Mesenchymal stem cell (in vitro differentiated cells and primary cell): ENCODE data around the gene DHX16.

Experiments
- DNase-seq: peaks from one replicate; pipeline ENCODE4 v3.0.0-alpha.2; 2013
- H2AFZ ChIP-seq: one replicate; pipeline ENCODE4 v1.6.1; 2013; ENCODE audit warnings: low read depth, mild to moderate bottlenecking, control low read depth, inconsistent platforms, low read length, moderate library complexity
- H2AK5ac ChIP-seq: 2 replicates; pipeline ENCODE4 v1.6.1; 2013; ENCODE audit warnings: low read length, moderate library complexity, mild to moderate bottlenecking, inconsistent platforms; ENCODE audit not compliant: severe bottlenecking
- H2BK120ac ChIP-seq: one replicate; pipeline ENCODE4 v1.6.1; 2013; ENCODE audit warnings: low read depth, mild to moderate bottlenecking, inconsistent platforms, low read length, moderate library complexity
- H2BK12ac ChIP-seq, 2 experiments: one replicate each; pipeline ENCODE4 v1.6.1; 2013; ENCODE audit warnings: inconsistent platforms in 2 of 2, low read length in 2 of 2, mild to moderate bottlenecking in 2 of 2, moderate library complexity in 2 of 2, control low read depth in 1 of 2
- H2BK15ac ChIP-seq: one replicate; pipeline ENCODE4 v1.6.1; 2013; ENCODE audit warnings: mild to moderate bottlenecking, low read depth, inconsistent platforms; ENCODE audit not compliant: poor library complexity, severe bottlenecking
- H2BK5ac ChIP-seq: 2 replicates; pipeline ENCODE4 v1.6.1; 2013; ENCODE audit warnings: low read depth, mild to moderate bottlenecking, low read length, control low read depth, inconsistent platforms; ENCODE audit not compliant: poor library complexity, severe bottlenecking
- H3K14ac ChIP-seq, 2 experiments: one replicate each; pipeline ENCODE4 v1.6.1; 2013; ENCODE audit warnings: inconsistent platforms in 2 of 2, low read length in 2 of 2, control low read depth in 1 of 2, mild to moderate bottlenecking in 1 of 2, moderate library complexity in 1 of 2
- H3K18ac ChIP-seq, 2 experiments: one replicate each; pipeline ENCODE4 v1.6.1; 2013; ENCODE audit warnings: inconsistent platforms in 2 of 2, low read length in 2 of 2, control low read depth in 1 of 2, low read depth in 1 of 2, mild to moderate bottlenecking in 1 of 2
- H3K23ac ChIP-seq, 2 experiments: one replicate each; pipeline ENCODE4 v1.6.1; 2013; ENCODE audit warnings: inconsistent platforms in 2 of 2, low read length in 2 of 2, mild to moderate bottlenecking in 2 of 2, moderate library complexity in 2 of 2, control low read depth in 1 of 2
- H3K27ac ChIP-seq: 2 replicates; pipeline ENCODE4 v1.5.1; 2013; ENCODE audit warnings: mild to moderate bottlenecking, moderate library complexity, low read length, control low read depth, inconsistent platforms; ENCODE audit not compliant: poor library complexity, severe bottlenecking
- H3K27me3 ChIP-seq, 2 experiments: 2 replicates each; pipeline versions ENCODE4 v1.6.1 to v1.7.0; 2013; ENCODE audit warnings: low read length in 2 of 2, mild to moderate bottlenecking in 2 of 2, moderate library complexity in 2 of 2, control low read depth in 1 of 2, inconsistent platforms in 1 of 2; ENCODE audit not compliant: control insufficient read depth in 1 of 2, insufficient read depth in 1 of 2
- H3K36me3 ChIP-seq, 2 experiments: 2 replicates each; pipeline versions ENCODE4 v1.6.1 to v1.7.0; 2013; ENCODE audit warnings: low read length in 2 of 2, control low read depth in 1 of 2, inconsistent platforms in 1 of 2, low read depth in 1 of 2, mild to moderate bottlenecking in 1 of 2; ENCODE audit not compliant: insufficient read depth in 2 of 2, control insufficient read depth in 1 of 2
- H3K4ac ChIP-seq, 2 experiments: one replicate each; pipeline ENCODE4 v1.6.1; 2013; ENCODE audit warnings: inconsistent platforms in 2 of 2, low read length in 2 of 2, mild to moderate bottlenecking in 2 of 2, moderate library complexity in 2 of 2, control low read depth in 1 of 2, low read depth in 1 of 2
- H3K4me1 ChIP-seq: 2 replicates; pipeline ENCODE4 v1.6.1; 2013; ENCODE audit warnings: low read depth, low read length, control low read depth; ENCODE audit not compliant: control insufficient read depth, insufficient read depth
- H3K4me2 ChIP-seq: 2 replicates; pipeline ENCODE4 v1.6.1; 2013; ENCODE audit warnings: low read length, mild to moderate bottlenecking, inconsistent platforms; ENCODE audit not compliant: poor library complexity, severe bottlenecking
- H3K4me3 ChIP-seq, 2 experiments: 2 replicates each; pipeline versions ENCODE4 v1.5.1 to v1.7.0; 2013; ENCODE audit warnings: low read length in 2 of 2, mild to moderate bottlenecking in 2 of 2, control low read depth in 1 of 2, low read depth in 1 of 2; ENCODE audit not compliant: insufficient read depth in 1 of 2
- H3K79me1 ChIP-seq: replicated peaks from 2 replicates; pipeline ENCODE4 v1.6.1; 2013; ENCODE audit warnings: mild to moderate bottlenecking, control low read depth, low read length, inconsistent platforms; ENCODE audit not compliant: poor library complexity, severe bottlenecking
- H3K9ac ChIP-seq: 2 replicates; pipeline ENCODE4 v1.7.0; 2013; ENCODE audit warnings: mild to moderate bottlenecking, low read length, moderate library complexity
- H3K9me3 ChIP-seq: 2 replicates; pipeline ENCODE4 v1.7.0; 2013; ENCODE audit warnings: mild to moderate bottlenecking, low read length; ENCODE audit not compliant: control insufficient read depth
- H4K8ac ChIP-seq: one replicate; pipeline ENCODE4 v1.6.1; 2013; ENCODE audit warnings: inconsistent platforms, mild to moderate bottlenecking, low read length, moderate library complexity
- H4K91ac ChIP-seq: one replicate; pipeline ENCODE4 v1.6.1; 2013; ENCODE audit warnings: mild to moderate bottlenecking, low read length, inconsistent platforms
- WGBS: methylation state at CpG from one replicate; pipeline ENCODE4 v1.1.7; 2013; ENCODE audit warnings: mixed read lengths; 5-methylcytosine and 5-hydroxymethylcytosine counted together

DHX16 gene

GRCh38 chr6:30682143-30683117 lies 9.6 kb upstream of the DHX16 start:
- peak; percentile 93 for DNase-seq
- peak overlapping the region; percentile 19 for H2BK15ac ChIP-seq
- peak overlapping the region; percentile 95 for H3K9ac ChIP-seq

GRCh38 chr6:30681766-30682142 lies 8.9 kb upstream of the DHX16 start:
- no peak for DNase-seq

More at GRCh38 chr6:30682143-30683117, 9.6 kb upstream of the DHX16 start:
- H3K14ac ChIP-seq = peak overlapping the region in 1 of 2 experiments; percentile 48
- H3K18ac ChIP-seq = peak overlapping the region; percentile 4 to 84
- H4K91ac ChIP-seq = peak overlapping the region; percentile 44
- H3K36me3 ChIP-seq = peaks cover 42 to 46% of the 10 kb centered on the region in 2 experiments
- peak overlapping the region; percentile 90 for H2BK5ac ChIP-seq
- no peak overlapping the region for H2BK120ac ChIP-seq
- H3K4ac ChIP-seq = peak overlapping the region; percentile 28 to 91
- H3K79me1 ChIP-seq = no peaks in the 10 kb centered on the region
- H3K9me3 ChIP-seq = no peaks in the 10 kb centered on the region
- H3K4me3 ChIP-seq = peak overlapping the region; percentile 70 to 93
- peak overlapping the region; percentile 98 for H3K27ac ChIP-seq
- no peak overlapping the region for H2AFZ ChIP-seq
- H4K8ac ChIP-seq = peak overlapping the region; percentile 60
- H2AK5ac ChIP-seq = peak overlapping the region; percentile 88
- H3K4me1 ChIP-seq = peaks cover 23% of the 10 kb centered on the region
- under 1% methylated on average over 8 of the region's 11 CpGs for WGBS
- no peak overlapping the region for H3K23ac ChIP-seq
- H3K27me3 ChIP-seq = no peaks in the 10 kb centered on the region
- H3K4me2 ChIP-seq = peak overlapping the region; percentile 91
- H2BK12ac ChIP-seq = peak overlapping the region in 1 of 2 experiments; percentile 56

GRCh38 chr6:30679765-30680535 lies 7.1 kb upstream of the DHX16 start:
- peaks cover 3% of the 10 kb centered on the region for H3K79me1 ChIP-seq
- H3K9me3 ChIP-seq = no peaks in the 10 kb centered on the region
- H3K27ac ChIP-seq = peak overlapping the region; percentile 54
- H3K18ac ChIP-seq = no peak overlapping the region
- 74% methylated on average over 5 of the region's 7 CpGs for WGBS
- H3K4me1 ChIP-seq = peaks cover 21% of the 10 kb centered on the region
- no peak overlapping the region for H2AFZ ChIP-seq
- no peaks in the 10 kb centered on the region for H3K27me3 ChIP-seq
- H2BK15ac ChIP-seq = peak overlapping the region; percentile 8
- no peak overlapping the region for H4K8ac ChIP-seq
- H3K36me3 ChIP-seq = peaks cover 56% of the 10 kb centered on the region in 2 experiments
- H4K91ac ChIP-seq = no peak overlapping the region
- no peak overlapping the region for H2BK120ac ChIP-seq
- H3K4me2 ChIP-seq = peak overlapping the region; percentile 61
- H2BK12ac ChIP-seq = no peak overlapping the region
- no peak overlapping the region for H3K23ac ChIP-seq
- H3K14ac ChIP-seq = no peak overlapping the region
- H3K4ac ChIP-seq = no peak overlapping the region
- no peak overlapping the region for H2BK5ac ChIP-seq
- DNase-seq = no peak
- peak overlapping the region in 1 of 2 experiments; percentile 70 for H3K4me3 ChIP-seq
- H3K9ac ChIP-seq = peak overlapping the region; percentile 83
- H2AK5ac ChIP-seq = no peak overlapping the region

More at GRCh38 chr6:30681766-30682142, 8.9 kb upstream of the DHX16 start:
- Histone ChIP-seq H3K9ac (peak overlapping the region; percentile 95), H3K14ac (no peak overlapping the region), H2BK5ac (no peak overlapping the region), H3K4me3 (peak overlapping the region in 1 of 2 experiments; percentile 93), H3K18ac (peak overlapping the region in 1 of 2 experiments; percentile 42), H2AK5ac (no peak overlapping the region), H3K23ac (no peak overlapping the region), H2BK12ac (no peak overlapping the region), H3K27ac (peak overlapping the region; percentile 98), H3K4ac (no peak overlapping the region), H3K4me1 (peaks cover 23% of the 10 kb centered on the region), H3K79me1 (no peaks in the 10 kb centered on the region), H3K9me3 (no peaks in the 10 kb centered on the region), H2BK15ac (no peak overlapping the region), H3K4me2 (peak overlapping the region; percentile 91), H3K27me3 (no peaks in the 10 kb centered on the region), H3K36me3 (peaks cover 49 to 52% of the 10 kb centered on the region in 2 experiments), H4K8ac (no peak overlapping the region), H2AFZ (no peak overlapping the region), H4K91ac (no peak overlapping the region), H2BK120ac (no peak overlapping the region)
- WGBS = 37% methylated on average over 4 of the region's 4 CpGs
